Activated CD4-positive, alpha-beta T cell treated with anti-CD3 and anti-CD28 coated beads for 48 hours (primary cell): ENCODE measurements around the gene SVIL.
A peak's percentile ranks its signal among the peaks of the same experiment; 100 is the strongest.
"Not testable (repeated sequence)": the region's sequence is repeated elsewhere in the genome, so short reads cannot be mapped to it uniquely, and the experiment has no call there.

Experiments used
- DNase-seq: peaks from one replicate; pipeline ENCODE4 v3.0.0-alpha.2; 2020

The SVIL gene

DNA sequence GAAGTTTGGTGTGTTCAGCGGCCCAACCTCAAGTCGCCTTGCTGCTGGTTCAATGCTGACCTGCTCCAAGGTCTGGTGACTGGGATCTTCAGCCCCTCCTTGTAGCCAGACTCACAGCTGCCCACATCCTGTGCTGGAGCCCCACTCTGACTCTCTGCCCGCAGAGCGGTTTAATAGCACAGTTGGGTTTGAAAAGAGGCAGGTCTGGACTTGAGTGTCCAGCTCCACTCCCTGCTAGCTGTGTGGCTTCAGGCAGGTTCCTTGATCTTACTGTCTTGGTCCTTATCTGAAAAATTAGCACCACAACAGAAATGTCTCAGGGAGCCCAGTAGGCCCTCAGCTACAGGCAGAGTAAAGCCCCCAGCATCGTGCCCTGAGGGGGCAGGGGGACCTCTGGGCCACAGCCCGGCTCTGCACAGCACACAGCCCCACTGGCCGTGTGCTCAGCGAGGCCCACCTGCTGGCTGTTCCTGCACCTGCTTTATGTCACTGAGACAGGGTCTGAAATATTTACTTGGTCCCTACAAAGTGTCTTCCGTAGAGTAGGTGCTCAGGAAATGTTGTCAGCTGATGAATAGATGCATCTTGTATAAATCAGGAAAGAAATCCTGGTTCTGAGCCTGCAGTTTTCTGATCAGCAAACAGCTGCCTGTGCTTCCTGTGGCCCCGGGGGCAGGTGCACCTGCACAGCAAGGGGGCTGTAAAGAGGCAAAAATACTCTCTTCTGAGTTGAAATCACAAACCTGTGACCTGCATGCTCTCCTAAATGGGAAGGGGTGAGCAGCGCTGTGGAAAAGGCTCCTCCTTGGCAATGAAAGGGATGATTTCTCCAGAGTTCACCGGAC, 155.5 kb downstream of the SVIL start:
- DNase-seq, result no peak

GRCh38 chr10:29473406-29474100, 161.2 kb downstream of the SVIL start:
- DNase-seq, result no peak

DNA sequence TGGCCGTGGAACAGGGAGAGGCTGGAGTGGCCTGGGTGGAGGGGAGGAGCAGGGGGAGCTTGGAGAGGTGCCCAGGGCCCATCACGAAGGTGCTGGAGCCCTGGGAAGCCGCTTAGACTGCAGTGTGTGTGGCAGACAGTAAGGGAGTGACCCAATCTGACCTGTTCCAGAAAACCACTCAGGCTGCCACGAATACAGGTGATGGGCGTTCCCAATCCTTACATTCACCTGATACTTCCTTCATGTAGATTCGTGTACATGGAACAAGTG, 161.7 kb downstream of the SVIL start:
- no peak for DNase-seq

- no peak for DNase-seq
These were observed 162.3 kb downstream of the SVIL start for GRCh38 chr10:29472301-29473086.

GRCh38 chr10:29471544-29471859, 163.3 kb downstream of the SVIL start:
- DNase-seq, result no peak

GRCh38 chr10:29470843-29471543, 163.8 kb downstream of the SVIL start:
- DNase-seq, result no peak

GRCh38 chr10:29470355-29470705, 164.4 kb downstream of the SVIL start:
- DNase-seq, result peak; percentile 43

DNA sequence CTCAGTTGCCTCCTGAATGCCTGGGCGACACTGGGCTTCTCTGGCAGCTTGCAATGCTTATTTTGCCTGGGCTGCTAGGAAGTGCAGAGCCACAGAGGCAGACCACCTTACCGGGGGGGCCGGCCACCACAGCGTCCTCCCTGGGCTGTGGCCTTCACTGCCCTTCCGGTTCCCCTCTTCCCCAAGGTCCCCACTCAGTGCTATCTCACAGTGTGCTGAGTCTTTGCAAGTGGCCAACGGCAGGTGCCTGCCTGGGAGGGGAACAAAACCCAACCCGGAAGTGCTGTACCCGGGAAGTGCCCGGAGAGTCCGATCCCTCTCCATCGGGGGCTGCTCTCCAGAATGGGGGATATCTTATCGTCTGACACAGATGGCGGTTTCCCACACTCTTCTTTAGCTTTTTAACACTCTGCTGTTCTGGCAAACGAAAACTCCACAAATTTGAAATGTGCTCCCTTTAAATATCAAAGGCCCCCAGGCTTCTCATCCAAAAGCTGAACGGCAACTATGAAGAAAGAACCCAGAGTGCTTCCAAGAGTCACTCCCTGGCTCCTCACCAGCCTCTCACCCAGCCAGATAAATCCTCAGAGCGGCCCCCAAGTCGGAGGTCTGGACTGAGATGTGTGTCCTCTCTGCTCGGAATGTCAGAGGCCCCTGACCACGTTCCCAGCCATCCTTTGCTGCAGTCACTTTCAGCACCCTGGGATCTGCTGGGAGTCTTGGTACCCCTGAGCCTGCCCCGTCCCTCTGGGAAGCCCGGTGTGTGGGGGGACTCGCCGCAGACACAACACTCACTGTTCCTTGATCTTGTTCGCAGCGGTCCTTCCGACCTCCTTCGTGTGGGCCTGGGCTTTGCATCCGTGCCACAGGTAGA, 165.1 kb downstream of the SVIL start:
- DNase-seq, result no peak

GRCh38 chr10:29465384-29465783, 169.4 kb downstream of the SVIL start:
- DNase-seq, result no peak

DNA sequence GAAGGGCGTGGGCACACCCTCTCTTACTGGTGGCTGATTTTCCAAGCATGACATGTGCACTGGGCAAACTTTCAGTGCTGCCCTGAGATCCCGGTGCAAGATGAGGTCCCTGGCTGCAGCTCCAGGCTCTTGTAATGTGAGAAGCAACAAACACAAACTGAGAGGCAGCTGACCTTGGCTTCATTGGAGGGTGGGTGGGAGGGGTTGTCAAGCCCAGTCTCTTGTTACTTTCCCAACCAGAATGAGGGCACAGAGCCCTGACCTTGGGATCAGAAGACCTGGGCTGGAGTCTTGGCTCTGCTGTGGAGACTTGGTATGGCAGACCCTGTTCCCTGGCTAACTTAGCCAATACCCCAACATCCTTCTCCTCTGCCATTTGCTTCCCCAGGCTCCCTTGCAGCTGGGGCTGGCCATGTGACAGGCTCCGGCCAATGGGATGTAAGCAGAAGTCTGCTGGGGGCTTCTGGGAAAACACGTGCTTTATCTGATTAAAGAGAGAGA, 170.1 kb downstream of the SVIL start:
- not testable (repeated sequence) for DNase-seq

DNA sequence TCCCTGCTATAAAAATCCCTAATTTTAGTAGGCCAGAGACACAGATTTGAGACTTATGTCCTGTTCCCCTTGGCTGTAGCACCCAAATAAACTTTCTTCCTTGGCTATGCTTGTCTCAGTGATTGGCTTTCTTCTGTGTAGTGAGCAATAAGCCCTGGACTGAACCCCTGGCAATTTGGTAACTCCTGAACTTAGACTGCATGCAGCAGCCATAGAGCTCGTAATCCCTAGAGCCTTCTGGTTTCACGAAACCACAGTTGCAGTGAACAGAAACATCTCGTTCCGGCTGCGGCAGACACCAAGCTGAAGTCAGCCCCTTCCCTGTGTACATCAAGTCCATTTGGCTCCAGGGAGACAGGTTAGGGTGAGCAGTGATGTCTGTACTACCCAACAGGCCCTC, 173.7 kb downstream of the SVIL start:
- no peak for DNase-seq

- DNase-seq, result not testable (repeated sequence)
These were observed 176.6 kb downstream of the SVIL start for GRCh38 chr10:29458190-29458589.

GRCh38 chr10:29455095-29455494, 179.7 kb downstream of the SVIL start:
- no peak for DNase-seq

DNA sequence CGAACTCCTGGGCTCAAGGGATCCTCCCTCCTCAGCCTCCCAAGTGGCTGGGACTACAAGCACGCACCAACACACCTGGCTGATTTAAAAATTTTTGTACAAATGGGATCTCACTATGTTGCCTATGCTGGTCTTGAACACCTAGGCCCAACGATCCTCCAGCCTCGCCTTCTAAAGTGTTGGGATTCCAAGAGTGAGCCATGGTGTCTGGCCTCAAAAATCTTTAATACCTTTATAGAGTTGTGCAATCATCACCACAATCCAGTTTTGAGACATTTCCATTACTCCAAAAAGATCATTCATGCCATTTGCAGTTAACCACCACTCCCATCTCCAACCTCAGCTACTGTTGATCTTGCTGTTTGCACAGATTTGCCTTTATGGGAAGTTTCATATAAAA, 180.5 kb downstream of the SVIL start:
- no peak for DNase-seq

DNA sequence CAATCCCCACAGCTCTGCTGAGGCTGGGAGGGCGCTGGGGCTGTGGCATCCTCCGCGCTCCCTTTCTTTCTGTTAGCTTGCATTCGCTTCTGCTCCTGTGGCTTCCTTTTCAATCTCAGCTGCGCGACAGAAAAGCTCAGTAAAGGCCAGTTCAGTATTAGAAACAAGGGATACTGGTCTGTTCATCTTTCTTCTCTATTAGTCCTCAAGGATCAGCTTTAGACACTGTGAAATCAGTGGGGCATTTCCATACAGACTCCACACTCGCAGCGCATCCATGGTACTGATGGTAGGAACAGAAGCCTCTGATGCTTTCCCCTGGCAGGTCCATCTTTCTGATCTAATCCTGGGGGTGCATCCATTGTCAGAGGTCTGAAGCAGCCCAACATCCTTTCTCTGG, 182.2 kb downstream of the SVIL start:
- no peak for DNase-seq

- DNase-seq, result no peak
These were observed 182.8 kb downstream of the SVIL start for GRCh38 chr10:29451946-29452345.

DNA sequence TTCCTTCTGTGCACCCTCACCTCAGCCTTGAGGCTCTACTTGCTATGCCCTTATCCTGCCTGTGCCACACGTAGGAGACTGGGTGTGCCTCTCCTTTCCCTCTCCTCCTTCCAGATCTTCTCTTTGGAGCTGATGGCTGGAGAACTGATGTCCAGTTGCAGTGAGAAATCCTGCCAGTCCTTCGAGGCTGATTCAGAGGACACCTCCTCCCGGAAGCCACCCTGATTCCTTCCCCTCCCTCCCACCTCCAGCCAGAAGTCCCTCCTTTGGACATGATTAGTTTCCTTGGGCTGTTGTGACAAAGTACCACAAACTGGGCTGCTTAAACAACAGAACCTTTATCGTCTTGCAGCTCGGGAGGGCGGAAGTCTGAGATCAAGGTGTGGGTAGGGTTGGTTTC, 184.4 kb downstream of the SVIL start:
- DNase-seq, result no peak

GRCh38 chr10:29448756-29449592, 185.8 kb downstream of the SVIL start:
- peak; percentile 85 for DNase-seq

GRCh38 chr10:29448125-29448524, 186.6 kb downstream of the SVIL start:
- no peak for DNase-seq

DNA sequence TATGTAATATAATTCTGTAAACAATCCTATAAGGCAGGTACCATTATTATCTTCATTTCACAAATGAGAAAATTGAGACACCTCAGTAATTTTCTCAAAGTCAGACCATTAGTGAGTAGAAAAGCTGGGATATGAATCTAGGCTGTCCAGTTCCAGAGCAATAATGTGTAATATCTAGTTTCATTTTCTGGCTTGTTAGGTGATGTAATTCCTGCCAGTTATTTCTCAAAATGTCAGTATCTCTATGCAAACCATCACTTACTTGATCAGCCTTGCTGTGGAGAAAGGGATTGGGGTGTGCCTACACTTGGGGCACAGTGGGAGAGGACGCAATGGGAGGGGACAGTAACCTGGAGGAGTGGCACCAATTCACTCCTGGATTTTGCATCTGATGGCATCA, 188.4 kb downstream of the SVIL start:
- no peak for DNase-seq
